BE2C (cell line): ENCODE results near the gene PTPRD.
"Not testable (repeated sequence)": the region's sequence is repeated elsewhere in the genome, so short reads cannot be mapped to it uniquely, and the experiment has no call there.

Experiments
- DNase-seq: peaks from one replicate; pipeline ENCODE4 v3.0.0-alpha.2; 2020
- H3K27me3 ChIP-seq: fragments of 250-450 bp; sonication (Bioruptor Pico); 2 replicates; pipeline ENCODE4 v1.5.1; 2020; ENCODE audit warnings: mild to moderate bottlenecking
- H3K36me3 ChIP-seq: fragments of 250-450 bp; sonication (Bioruptor Pico); 2 replicates; pipeline ENCODE4 v1.5.1; 2020; ENCODE audit warnings: mild to moderate bottlenecking
- H3K4me1 ChIP-seq: fragments of 250-450 bp; sonication (Bioruptor Pico); 2 replicates; pipeline ENCODE4 v1.5.1; 2020
- H3K4me3 ChIP-seq: 2 replicates; pipeline ENCODE4 v1.5.1; 2011; ENCODE audit warnings: low read depth, low read length
- H3K9me3 ChIP-seq: fragments of 250-450 bp; sonication (Bioruptor Pico); 2 replicates; pipeline ENCODE4 v1.5.1; 2020
- CTCF ChIP-seq: IDR thresholded peaks from 2 replicates; pipeline ENCODE4 v1.5.1; 2012; ENCODE audit warnings: mild to moderate bottlenecking, low read depth, low read length

Gene PTPRD

GRCh38 chr9:9033022-9033421 lies 1579.8 kb downstream of the PTPRD start:
- no peaks in the 10 kb centered on the region for H3K4me1 ChIP-seq
- no peaks in the 10 kb centered on the region for H3K27me3 ChIP-seq
- DNase-seq: no peak
- no peaks in the 10 kb centered on the region for H3K36me3 ChIP-seq
- no peak overlapping the region for H3K4me3 ChIP-seq
- TF ChIP-seq CTCF: no peak
- H3K9me3 ChIP-seq: no peaks in the 10 kb centered on the region

GRCh38 chr9:9016597-9016996 lies 1596.2 kb downstream of the PTPRD start:
- no peak for DNase-seq
- no peaks in the 10 kb centered on the region for H3K9me3 ChIP-seq

GRCh38 chr9:9004810-9005209 lies 1608.0 kb downstream of the PTPRD start:
- H3K36me3 ChIP-seq: no peaks in the 10 kb centered on the region
- no peaks in the 10 kb centered on the region for H3K9me3 ChIP-seq
- H3K4me1 ChIP-seq: no peaks in the 10 kb centered on the region
- H3K27me3 ChIP-seq: no peaks in the 10 kb centered on the region
- no peak overlapping the region for H3K4me3 ChIP-seq
- no peak for TF ChIP-seq CTCF
- no peak for DNase-seq

More at GRCh38 chr9:9016597-9016996, 1596.2 kb downstream of the PTPRD start:
- TF ChIP-seq CTCF: no peak
- no peaks in the 10 kb centered on the region for H3K36me3 ChIP-seq
- H3K4me1 ChIP-seq: no peaks in the 10 kb centered on the region
- no peak overlapping the region for H3K4me3 ChIP-seq
- no peaks in the 10 kb centered on the region for H3K27me3 ChIP-seq

GRCh38 chr9:9002826-9003583 lies 1609.8 kb downstream of the PTPRD start:
- Histone ChIP-seq H3K36me3 (no peaks in the 10 kb centered on the region), H3K4me3 (no peak overlapping the region), H3K4me1 (no peaks in the 10 kb centered on the region), H3K9me3 (no peaks in the 10 kb centered on the region), H3K27me3 (no peaks in the 10 kb centered on the region)
- TF ChIP-seq CTCF: no peak
- DNase-seq: no peak

- Histone ChIP-seq H3K4me1 (no peaks in the 10 kb centered on the region), H3K9me3 (peaks cover 3% of the 10 kb centered on the region; the same call in 1 of the 2 replicates), H3K36me3 (no peaks in the 10 kb centered on the region), H3K4me3 (no peak overlapping the region), H3K27me3 (no peaks in the 10 kb centered on the region)
- no peak for TF ChIP-seq CTCF
- no peak for DNase-seq
Measured at GRCh38 chr9:8980496-8981013, 1632.2 kb downstream of the PTPRD start.

- no peak for DNase-seq
- no peaks in the 10 kb centered on the region for H3K27me3 ChIP-seq
- no peak overlapping the region for H3K4me3 ChIP-seq
- no peaks in the 10 kb centered on the region for H3K36me3 ChIP-seq
- TF ChIP-seq CTCF: no peak
- no peaks in the 10 kb centered on the region for H3K4me1 ChIP-seq
- peaks cover 3% of the 10 kb centered on the region; the same call in 1 of the 2 replicates for H3K9me3 ChIP-seq
Measured at GRCh38 chr9:8978334-8978733, 1634.5 kb downstream of the PTPRD start.

- not testable (repeated sequence) for H3K4me3 ChIP-seq, H3K9me3 ChIP-seq, H3K36me3 ChIP-seq, H3K4me1 ChIP-seq, H3K27me3 ChIP-seq, DNase-seq
Measured at GRCh38 chr9:8968350-8968749, 1644.5 kb downstream of the PTPRD start.
